GM21381 (cell line): Measurements from ENCODE around the gene NSDHL.
A peak's percentile ranks its signal among the peaks of the same experiment; 100 is the strongest.
"Not testable (repeated sequence)": the region's sequence is repeated elsewhere in the genome, so short reads cannot be mapped to it uniquely, and the experiment has no call there.

Experiments
- ATAC-seq: cut with Tn5 transposase; IDR thresholded peaks from one replicate; pipeline ENCODE4 v1.9.1; 2021; ENCODE audit warnings: mild to moderate bottlenecking, moderate library complexity; ENCODE audit not compliant: unreplicated experiment

Gene NSDHL

GRCh38 chrX:152830312-152831305, at the start of gene NSDHL, which contains the start of gene CETN2:
Gene NSDHL, plus strand, starts transcription at chrX:152831063. Its CDS starts 15,262 bp downstream, at chrX:152846325.
Gene CETN2, minus strand, starts transcription at chrX:152830757. Its CDS starts 47 bp downstream, at chrX:152830710.
- peak; percentile 99 for ATAC-seq

- ATAC-seq, result not testable (repeated sequence)
Observed at GRCh38 chrX:152787062-152787461, 43.8 kb upstream of the NSDHL start.

- ATAC-seq, result no peak
Observed at GRCh38 chrX:152798945-152799344, 31.9 kb upstream of the NSDHL start.

GRCh38 chrX:152806035-152806434, 24.8 kb upstream of the NSDHL start:
- no peak for ATAC-seq

- ATAC-seq, result no peak
Observed at GRCh38 chrX:152810403-152810802, 20.5 kb upstream of the NSDHL start.

- no peak for ATAC-seq
Observed at GRCh38 chrX:152813206-152813605, 17.7 kb upstream of the NSDHL start.

GRCh38 chrX:152814048-152814447, 16.8 kb upstream of the NSDHL start:
- ATAC-seq, result no peak

GRCh38 chrX:152817078-152817764, 13.6 kb upstream of the NSDHL start:
- ATAC-seq, result no peak

GRCh38 chrX:152818356-152818755, 12.5 kb upstream of the NSDHL start:
- no peak for ATAC-seq

GRCh38 chrX:152819266-152819665, 11.6 kb upstream of the NSDHL start:
- no peak for ATAC-seq

- no peak for ATAC-seq
Observed at GRCh38 chrX:152819732-152820131, 11.1 kb upstream of the NSDHL start.

GRCh38 chrX:152821145-152821765, 9.6 kb upstream of the NSDHL start:
- ATAC-seq, result no peak

- no peak for ATAC-seq
Observed at GRCh38 chrX:152822383-152823086, 8.3 kb upstream of the NSDHL start.

- no peak for ATAC-seq
Observed at GRCh38 chrX:152823657-152824056, 7.2 kb upstream of the NSDHL start.

GRCh38 chrX:152824841-152825374, 6.0 kb upstream of the NSDHL start:
- ATAC-seq, result no peak

- ATAC-seq, result no peak
Observed at GRCh38 chrX:152831391-152831790, 528 bp downstream of the NSDHL start.

GRCh38 chrX:152832520-152832919, 1.7 kb downstream of the NSDHL start:
- no peak for ATAC-seq

GRCh38 chrX:152833378-152833777, 2.5 kb downstream of the NSDHL start:
- no peak for ATAC-seq

GRCh38 chrX:152835470-152835869, 4.6 kb downstream of the NSDHL start:
- ATAC-seq, result not testable (repeated sequence)

GRCh38 chrX:152842772-152843338, 12.0 kb downstream of the NSDHL start:
- no peak for ATAC-seq
